ENCODE measurements around the gene ITGA3.

ITGA3 gene

GRCh38 chr17:50094753-50095619, 39.1 kb downstream of the ITGA3 start, which contains the start of gene PDK2:
Gene PDK2 (plus strand): TSS chr17:50095351. CDS start chr17:50095436, 85 bp downstream.
- DNase-seq (ENCODE audit: low read depth) = peak; percentile 95

DNA sequence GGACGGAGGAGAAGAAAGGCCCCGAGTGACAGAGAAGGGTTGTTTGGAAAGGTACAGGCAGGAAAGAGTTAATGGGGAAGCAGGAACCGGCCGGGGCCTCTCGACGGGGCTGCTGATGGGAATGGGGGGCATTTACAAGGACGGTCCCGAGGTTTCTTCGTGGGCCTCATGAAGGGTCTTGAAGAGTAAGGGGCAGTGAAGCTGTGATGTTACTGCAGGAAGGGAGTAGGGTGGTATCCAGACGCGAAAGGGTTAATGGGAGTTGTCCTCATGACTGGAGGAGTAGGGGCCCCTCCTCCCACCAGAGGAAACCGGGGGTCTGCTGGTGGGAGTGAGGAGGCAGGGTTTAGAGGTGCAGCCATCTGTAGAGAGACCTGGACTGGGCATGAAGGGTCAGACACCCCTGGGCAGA, 39.7 kb downstream of the ITGA3 start:
- DNase-seq (ENCODE audit: low read depth) = no peak

GRCh38 chr17:50096092-50096491, 40.2 kb downstream of the ITGA3 start:
- no peak for DNase-seq (ENCODE audit: low read depth)

GRCh38 chr17:50096758-50097157, 40.8 kb downstream of the ITGA3 start:
- DNase-seq (ENCODE audit: low read depth) = no peak

DNA sequence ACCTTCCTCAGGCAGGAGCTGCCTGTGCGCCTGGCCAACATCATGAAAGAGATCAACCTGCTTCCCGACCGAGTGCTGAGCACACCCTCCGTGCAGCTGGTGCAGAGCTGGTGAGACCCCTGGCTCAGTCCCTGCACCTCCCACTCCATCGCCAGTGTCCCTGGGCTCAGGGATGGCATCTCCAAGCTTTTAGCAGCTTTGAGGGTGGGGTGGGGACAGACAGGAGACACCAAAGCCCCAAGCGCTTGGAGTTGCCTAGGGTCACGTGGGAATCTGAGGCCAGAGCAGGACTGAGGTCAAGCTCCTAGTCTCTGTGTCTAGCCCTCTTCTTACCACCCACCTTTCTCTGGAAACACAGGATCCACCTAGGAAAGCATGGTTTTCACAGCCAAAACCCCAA, 41.5 kb downstream of the ITGA3 start:
- DNase-seq (ENCODE audit: low read depth) = no peak

DNA sequence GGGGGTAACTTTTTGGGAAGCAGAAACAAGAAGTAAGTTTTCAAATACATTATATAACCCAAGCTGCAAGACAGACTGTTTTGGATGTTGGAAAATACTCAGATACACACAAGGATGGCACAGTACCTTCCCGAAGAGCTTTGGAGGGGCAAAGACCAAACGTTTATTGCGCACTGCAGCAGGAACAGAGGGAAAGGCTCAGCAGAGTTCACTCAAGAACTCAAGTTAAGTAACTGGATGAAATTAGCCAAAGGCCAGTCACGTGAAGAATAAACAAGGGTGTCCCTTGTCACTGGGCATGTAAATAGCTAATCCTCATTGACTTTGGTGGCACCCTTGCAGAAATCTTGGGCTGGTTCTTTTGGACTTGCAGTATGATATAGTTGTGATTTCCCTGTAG, 42.0 kb downstream of the ITGA3 start:
- DNase-seq (ENCODE audit: low read depth) = no peak

DNA sequence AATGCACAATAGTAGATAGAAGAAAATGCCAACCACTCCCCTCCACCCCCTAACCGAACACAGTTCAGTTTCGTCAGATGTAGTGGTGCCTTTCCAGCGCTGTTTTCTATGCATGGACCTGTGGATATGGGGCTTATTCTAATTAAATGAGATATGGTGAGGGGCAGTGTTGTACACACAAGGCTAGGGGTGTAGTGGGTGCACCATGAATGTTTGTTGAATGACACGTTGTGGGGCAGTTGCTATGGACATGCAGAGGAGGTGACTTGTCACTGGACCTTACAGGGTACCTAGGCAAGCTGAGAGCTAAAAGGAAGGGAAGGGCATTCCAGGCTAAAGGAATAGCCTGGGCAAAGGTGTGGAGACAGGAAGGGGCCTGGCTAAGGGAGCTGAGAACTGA, 42.7 kb downstream of the ITGA3 start:
- no peak for DNase-seq (ENCODE audit: low read depth)

- DNase-seq (ENCODE audit: low read depth) = no peak
Measured at GRCh38 chr17:50099003-50099402, 43.1 kb downstream of the ITGA3 start.

GRCh38 chr17:50100480-50100883, 44.6 kb downstream of the ITGA3 start:
- no peak for DNase-seq (ENCODE audit: low read depth)

- DNase-seq (ENCODE audit: low read depth) = no peak
Measured at GRCh38 chr17:50100921-50101345, 45.0 kb downstream of the ITGA3 start.

- no peak for DNase-seq (ENCODE audit: low read depth)
Measured at GRCh38 chr17:50101346-50102163, 45.6 kb downstream of the ITGA3 start.

DNA sequence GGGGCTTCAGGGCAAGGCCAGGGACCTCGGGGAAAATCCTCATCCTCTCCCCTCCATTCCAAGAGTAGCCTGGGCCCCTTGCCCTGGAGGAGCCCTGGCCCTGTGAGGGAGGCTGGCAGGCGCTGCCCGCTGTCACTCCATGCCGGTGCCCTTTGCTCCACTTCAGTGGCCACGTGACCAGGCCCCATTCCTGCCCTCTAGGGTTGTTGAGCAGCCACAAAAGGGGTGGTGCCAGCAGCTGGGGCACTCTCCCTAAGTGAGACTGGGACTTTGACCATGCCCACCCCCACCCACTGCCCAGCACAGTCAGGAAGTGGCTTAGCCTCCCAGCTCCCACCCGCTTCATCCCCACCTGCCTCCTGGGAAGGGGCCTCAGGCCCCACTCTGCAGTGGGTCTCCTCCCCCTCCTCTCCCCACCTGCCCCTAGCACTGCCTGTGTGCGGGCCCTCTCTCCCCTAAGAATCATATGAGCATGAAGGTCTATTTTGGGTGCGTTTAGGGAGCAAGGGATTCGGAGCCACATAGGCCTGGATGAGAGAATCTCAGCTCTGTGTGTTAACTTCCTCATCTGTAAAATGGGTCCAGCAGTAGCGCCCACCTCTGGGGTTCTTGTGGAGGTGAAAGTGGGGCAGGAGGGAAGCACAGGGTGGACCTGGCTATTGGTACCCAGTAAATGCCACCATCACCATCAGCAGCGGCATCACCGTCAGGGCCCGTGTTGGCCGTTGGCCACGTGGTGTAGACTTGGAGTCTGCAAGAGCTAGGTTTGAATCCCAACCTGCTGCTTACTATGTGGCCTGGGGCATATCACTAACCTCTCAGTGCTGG, 46.5 kb downstream of the ITGA3 start:
- DNase-seq (ENCODE audit: low read depth) = no peak

DNA sequence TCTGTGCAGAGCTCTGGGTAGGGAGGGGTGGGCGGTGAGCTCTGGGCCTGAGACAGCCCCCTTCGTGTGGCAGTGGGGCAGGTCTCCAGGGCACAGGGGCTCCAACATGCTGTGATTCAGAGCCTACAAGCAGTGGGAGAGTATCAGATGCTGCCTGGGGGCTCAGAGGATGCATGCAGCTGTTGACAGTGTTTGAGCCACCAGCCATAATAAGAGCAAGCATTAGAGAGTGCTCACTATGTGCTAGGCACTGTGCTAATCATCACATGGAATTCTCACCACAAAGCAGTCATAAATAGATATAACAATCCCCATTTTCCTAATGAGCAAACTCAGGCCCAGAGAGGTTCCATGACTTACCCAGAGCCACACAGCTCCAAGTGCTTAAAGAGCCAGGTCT, 47.3 kb downstream of the ITGA3 start:
- DNase-seq (ENCODE audit: low read depth) = no peak

DNA sequence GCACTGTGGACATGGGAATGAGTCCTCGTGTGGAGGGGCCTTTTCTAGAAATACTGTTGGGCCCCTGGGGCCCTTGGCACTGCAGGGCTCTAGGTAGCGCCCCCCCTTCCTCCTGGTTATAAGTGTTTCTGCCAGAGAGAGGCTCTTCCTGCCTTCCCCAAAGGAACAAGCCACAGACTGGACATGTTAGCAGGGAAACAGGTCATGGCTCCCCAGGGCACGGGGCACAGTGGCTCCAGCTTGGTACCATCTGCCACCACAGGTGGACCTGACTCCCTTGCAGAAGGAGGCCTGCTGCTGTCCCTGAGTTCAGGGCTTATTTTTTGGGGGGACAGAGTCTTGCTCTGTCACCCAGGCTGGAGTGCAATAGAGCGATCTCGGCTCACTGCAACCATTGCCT, 48.0 kb downstream of the ITGA3 start:
- DNase-seq (ENCODE audit: low read depth) = no peak

- no peak for DNase-seq (ENCODE audit: low read depth)
Measured at GRCh38 chr17:50105811-50106210, 49.9 kb downstream of the ITGA3 start.

DNA sequence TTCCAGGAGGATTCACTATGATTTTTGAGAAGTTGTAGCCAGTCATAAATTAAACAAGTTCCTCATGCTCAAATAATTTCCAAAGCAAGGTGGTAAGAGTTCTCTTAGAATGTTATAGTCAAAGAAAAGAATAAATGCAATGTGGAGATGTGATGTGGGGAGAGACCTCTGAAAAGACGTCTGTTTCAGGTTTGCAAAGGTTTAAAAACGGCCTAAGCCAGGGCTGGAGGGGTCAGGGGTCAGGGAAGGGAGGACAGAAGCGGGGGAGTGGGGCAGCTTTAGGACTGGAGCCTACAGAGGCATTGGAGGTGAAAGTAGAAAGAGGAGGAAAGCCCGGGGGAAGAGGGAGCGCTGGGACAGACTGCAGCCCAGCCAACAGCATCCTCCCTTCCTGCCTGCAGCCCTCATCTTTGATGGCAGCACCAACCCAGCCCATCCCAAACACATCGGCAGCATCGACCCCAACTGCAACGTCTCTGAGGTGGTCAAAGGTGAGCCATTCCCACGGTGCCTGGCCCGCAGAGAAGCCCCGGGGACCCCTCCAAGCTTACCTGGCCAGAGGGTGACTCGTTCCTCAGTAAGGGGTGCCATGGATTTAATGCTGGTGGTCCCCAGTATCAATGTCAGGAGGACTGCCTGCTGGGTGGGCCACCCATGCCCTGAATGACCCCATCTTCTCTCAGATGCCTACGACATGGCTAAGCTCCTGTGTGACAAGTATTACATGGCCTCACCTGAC, 50.7 kb downstream of the ITGA3 start:
- no peak for DNase-seq (ENCODE audit: low read depth)

DNA sequence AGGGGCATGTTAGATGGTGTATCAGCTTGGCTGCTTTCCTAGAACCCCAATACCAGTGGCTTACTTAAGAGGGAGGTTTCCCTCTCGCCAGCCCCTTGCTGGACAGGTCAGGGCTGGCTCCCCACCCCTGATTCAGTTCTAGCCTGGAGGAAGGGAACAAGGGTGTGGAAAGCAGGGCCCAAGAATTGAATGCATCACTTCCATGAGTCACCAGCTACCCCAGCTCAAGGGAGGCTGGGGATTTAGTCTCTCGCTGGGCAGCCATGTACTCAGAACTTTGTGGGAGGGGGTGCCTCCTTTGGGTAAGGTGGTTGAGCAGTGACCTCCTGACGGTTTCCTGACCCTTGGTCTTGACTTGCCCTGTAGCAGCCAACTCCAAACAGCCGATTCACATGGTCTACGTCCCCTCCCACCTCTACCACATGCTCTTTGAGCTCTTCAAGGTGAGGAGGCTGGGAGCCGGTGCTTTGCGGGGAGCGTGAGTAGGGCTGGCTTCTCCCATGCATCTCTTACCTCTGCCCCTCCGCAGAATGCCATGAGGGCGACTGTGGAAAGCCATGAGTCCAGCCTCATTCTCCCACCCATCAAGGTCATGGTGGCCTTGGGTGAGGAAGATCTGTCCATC, 52.0 kb downstream of the ITGA3 start:
- DNase-seq (ENCODE audit: low read depth) = peak; percentile 41

- no peak for DNase-seq (ENCODE audit: low read depth)
Measured at GRCh38 chr17:50108556-50108955, 52.6 kb downstream of the ITGA3 start.

GRCh38 chr17:50109207-50109606, 53.3 kb downstream of the ITGA3 start:
- no peak for DNase-seq (ENCODE audit: low read depth)

GRCh38 chr17:50109785-50110184, 53.9 kb downstream of the ITGA3 start:
- DNase-seq (ENCODE audit: low read depth) = no peak
